Activated naive CD4-positive, alpha-beta T cell treated with anti-CD3 and anti-CD28 coated beads, Interleukin-2, amount 10 ng/mL, durations not matched to agents 7 days and 5 days (primary cell): ENCODE results near the gene NOB1.

Source experiments
- CTCF ChIA-PET: fragments of 350-600 bp; sonication (Branson Sonifier 250); formaldehyde crosslinking; loops from one replicate; lab custom pipeline; 2021; ENCODE audit warnings: antibody characterized with exemption; lab: Charles Lee
- DNase-seq: peaks from one replicate; pipeline ENCODE4 v3.0.0-alpha.2; 2020
- H3K27ac Mint-ChIP-seq: one replicate; pipeline ENCODE4 v1.8.0; 2021; ENCODE audit warnings: mild to moderate bottlenecking, moderate library complexity, mixed read lengths
- H3K27me3 Mint-ChIP-seq: one replicate; pipeline ENCODE4 v1.8.0; 2021; ENCODE audit warnings: mild to moderate bottlenecking, mixed read lengths
- H3K36me3 Mint-ChIP-seq: one replicate; pipeline ENCODE4 v1.8.0; 2021; ENCODE audit warnings: mixed read lengths
- H3K4me1 Mint-ChIP-seq: one replicate; pipeline ENCODE4 v1.8.0; 2021; ENCODE audit warnings: mixed read lengths
- H3K4me3 Mint-ChIP-seq: one replicate; pipeline ENCODE4 v1.8.0; 2021; ENCODE audit warnings: mild to moderate bottlenecking, moderate library complexity, mixed read lengths
- H3K9me3 Mint-ChIP-seq: one replicate; pipeline ENCODE4 v1.8.0; 2021; ENCODE audit warnings: mixed read lengths

NOB1 gene

DNA sequence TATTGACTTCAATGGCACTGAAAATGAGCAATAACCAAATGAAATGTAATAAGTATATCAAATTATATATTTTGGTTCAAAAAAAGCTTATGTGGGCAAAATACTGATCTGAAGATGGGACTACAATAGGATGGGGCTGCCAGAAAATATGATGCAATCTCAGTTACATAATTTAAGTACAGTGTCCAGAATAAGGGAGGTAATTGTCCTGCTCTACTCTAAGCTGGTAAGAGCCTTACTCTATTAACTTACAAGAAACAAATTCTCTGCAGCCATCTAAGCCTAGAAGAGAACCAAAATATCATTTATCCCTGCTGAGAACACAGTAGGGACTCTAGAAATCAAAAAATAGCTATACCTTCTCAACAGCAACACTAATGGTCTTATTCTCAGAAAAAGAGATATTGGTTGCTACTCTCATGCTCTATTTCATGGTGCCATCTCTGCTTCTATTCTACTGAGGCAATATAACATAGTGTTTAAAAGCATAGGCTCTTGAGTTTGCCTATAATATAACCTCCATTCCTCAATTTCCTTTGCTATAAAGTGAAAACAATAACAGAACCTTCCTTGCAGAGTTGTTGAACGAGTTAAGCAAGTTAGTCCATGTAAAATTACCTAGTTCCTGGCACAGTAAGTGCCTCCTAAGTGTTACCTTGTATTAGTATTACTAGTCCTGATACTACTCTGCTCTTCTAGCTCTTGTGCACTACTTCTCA lies 48.3 kb downstream of the NOB1 start:
- H3K4me3 Mint-ChIP-seq, result no peak overlapping the region
- H3K27ac Mint-ChIP-seq, result no peak overlapping the region
- H3K9me3 Mint-ChIP-seq, result no peaks in the 10 kb centered on the region
- DNase-seq, result no peak
- no peaks in the 10 kb centered on the region for H3K27me3 Mint-ChIP-seq
- H3K36me3 Mint-ChIP-seq, result peaks cover 14% of the 10 kb centered on the region
- H3K4me1 Mint-ChIP-seq, result peaks cover 4% of the 10 kb centered on the region
- CTCF ChIA-PET, result interaction anchor here (6.1 kb wide), 1 partner anchor 48 kb away, joined by 48 read pairs; the partner anchor contains the start of gene NOB1

DNA sequence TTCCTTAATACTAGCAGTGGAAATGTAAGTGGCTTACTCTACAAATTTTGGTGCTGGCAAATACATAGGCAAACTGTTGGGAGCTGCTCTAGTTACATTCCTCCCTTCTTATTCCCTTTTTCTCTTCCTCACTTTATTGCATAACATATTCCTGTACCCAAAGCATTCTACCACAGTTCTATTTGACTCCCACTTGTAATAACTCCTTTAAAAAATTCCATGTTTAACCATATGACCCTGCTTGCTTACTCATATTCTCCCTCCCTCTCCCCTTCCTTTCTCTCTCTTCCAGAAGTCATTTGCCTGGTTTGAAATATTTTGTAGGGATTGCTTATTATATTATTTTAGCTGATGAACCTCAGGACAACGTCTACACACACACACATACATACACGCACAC lies 51.1 kb downstream of the NOB1 start:
- no peak for DNase-seq
- H3K9me3 Mint-ChIP-seq, result no peaks in the 10 kb centered on the region

DNA sequence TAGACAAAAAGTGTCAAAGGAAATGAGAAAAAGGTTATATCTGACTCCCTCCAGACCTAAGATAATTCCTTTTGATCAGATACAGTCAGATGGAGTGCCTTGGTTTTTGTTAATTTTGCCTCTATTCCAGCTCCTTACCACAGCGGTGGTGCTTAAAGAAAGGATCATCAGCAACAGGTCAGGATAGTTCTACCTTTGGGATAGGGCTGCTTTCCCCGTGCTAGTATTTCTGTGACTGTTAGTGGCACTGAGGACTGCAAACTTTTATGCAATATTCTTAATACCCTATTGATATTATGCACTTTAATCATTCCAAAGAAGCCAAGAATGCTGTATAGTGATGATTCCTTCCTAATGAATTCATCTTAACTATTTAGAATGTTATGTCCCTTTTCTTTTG lies 52.9 kb downstream of the NOB1 start:
- CTCF ChIA-PET, result no interaction called here
- DNase-seq, result no peak
- Mint-ChIP-seq H3K9me3 (no peaks in the 10 kb centered on the region), H3K4me1 (no peaks in the 10 kb centered on the region), H3K4me3 (no peak overlapping the region), H3K27me3 (no peaks in the 10 kb centered on the region), H3K27ac (no peak overlapping the region), H3K36me3 (peaks cover 13% of the 10 kb centered on the region)

More for the DNA sequence above, 51.1 kb downstream of the NOB1 start:
- H3K4me1 Mint-ChIP-seq, result no peaks in the 10 kb centered on the region
- no peak overlapping the region for H3K27ac Mint-ChIP-seq
- CTCF ChIA-PET, result interaction anchor here (0.8 kb wide), 1 partner anchor 227 kb away, joined by 3 read pairs; no protein-coding TSS in a partner anchor
- no peaks in the 10 kb centered on the region for H3K27me3 Mint-ChIP-seq
- no peak overlapping the region for H3K4me3 Mint-ChIP-seq
- peaks cover 13% of the 10 kb centered on the region for H3K36me3 Mint-ChIP-seq

DNA sequence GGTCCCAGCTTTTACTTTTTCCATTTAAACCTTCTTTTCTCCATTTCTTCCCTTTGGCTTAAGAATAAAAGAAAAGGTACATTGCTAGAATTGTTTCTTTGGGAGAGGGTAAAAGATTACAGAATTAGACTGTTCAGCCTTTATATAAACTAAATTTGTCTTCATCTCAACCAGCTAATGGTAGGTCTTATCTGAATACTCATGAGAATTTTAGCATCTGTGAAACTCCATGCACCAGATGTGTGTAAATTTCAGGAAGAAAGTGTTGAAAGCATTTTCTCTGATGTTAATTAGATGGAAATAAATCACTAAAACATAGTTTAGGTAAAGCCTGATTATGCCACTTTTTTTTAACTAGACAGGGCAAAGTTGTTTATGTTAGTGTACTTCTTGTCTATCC lies 53.3 kb downstream of the NOB1 start:
- no peak overlapping the region for H3K4me3 Mint-ChIP-seq
- H3K4me1 Mint-ChIP-seq, result no peaks in the 10 kb centered on the region
- no peaks in the 10 kb centered on the region for H3K27me3 Mint-ChIP-seq
- DNase-seq, result no peak
- peaks cover 13% of the 10 kb centered on the region for H3K36me3 Mint-ChIP-seq
- H3K9me3 Mint-ChIP-seq, result no peaks in the 10 kb centered on the region
- H3K27ac Mint-ChIP-seq, result no peak overlapping the region
- CTCF ChIA-PET, result no interaction called here

DNA sequence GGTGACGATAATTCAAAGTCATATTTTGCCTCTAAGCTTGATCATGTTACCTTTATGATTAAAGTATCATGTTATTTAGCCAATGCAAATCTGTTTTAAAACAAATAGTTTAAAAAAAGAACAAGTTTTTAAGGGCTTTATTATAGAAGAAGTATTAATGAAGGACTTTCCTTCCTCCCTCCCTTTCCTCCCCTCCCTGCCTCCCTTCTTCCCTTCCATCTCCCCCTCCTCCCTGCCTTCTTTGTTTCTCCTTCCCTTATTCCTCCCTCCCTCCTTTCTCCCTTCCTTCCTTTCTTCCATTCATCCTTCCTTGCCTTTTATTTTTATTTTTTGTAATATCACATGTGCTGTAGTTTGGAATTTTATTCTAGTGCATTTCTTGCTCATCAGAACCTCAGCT lies 54.8 kb downstream of the NOB1 start:
- H3K36me3 Mint-ChIP-seq, result peaks cover 21% of the 10 kb centered on the region
- H3K27me3 Mint-ChIP-seq, result no peaks in the 10 kb centered on the region
- H3K4me1 Mint-ChIP-seq, result no peaks in the 10 kb centered on the region
- CTCF ChIA-PET, result interaction anchor here (1.0 to 1.2 kb wide), 3 partner anchors 9 to 304 kb away, joined by 3 to 4 read pairs (median 3); no protein-coding TSS in a partner anchor
- no peak for DNase-seq
- H3K4me3 Mint-ChIP-seq, result no peak overlapping the region
- H3K27ac Mint-ChIP-seq, result no peak overlapping the region
- no peaks in the 10 kb centered on the region for H3K9me3 Mint-ChIP-seq

DNA sequence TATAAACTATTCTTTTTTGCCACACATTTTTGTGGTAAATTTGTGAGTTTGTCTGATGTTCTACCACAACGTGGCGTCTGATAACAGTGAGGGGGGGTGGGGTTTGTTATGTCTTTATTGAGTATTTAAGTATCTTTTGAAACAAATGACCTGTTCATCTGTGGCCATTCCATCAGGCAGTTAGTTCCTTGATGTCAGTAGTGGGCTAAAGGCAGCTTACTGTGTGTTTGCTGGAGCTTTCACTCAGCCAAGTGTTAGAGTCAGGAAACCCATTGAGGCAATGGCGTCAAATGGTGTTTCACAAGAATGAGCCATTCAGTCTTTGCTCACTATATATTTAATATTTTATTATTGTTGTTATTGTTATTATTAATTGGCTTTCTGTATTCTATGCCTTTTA lies 56.3 kb downstream of the NOB1 start:
- Mint-ChIP-seq H3K9me3 (no peaks in the 10 kb centered on the region), H3K36me3 (peaks cover 26% of the 10 kb centered on the region), H3K4me1 (no peaks in the 10 kb centered on the region), H3K27me3 (no peaks in the 10 kb centered on the region), H3K27ac (no peak overlapping the region), H3K4me3 (no peak overlapping the region)
- no peak for DNase-seq
- CTCF ChIA-PET, result interaction anchor here (0.7 kb wide), 1 partner anchor 56 kb away, joined by 3 read pairs; the partner anchor contains the start of gene NOB1

DNA sequence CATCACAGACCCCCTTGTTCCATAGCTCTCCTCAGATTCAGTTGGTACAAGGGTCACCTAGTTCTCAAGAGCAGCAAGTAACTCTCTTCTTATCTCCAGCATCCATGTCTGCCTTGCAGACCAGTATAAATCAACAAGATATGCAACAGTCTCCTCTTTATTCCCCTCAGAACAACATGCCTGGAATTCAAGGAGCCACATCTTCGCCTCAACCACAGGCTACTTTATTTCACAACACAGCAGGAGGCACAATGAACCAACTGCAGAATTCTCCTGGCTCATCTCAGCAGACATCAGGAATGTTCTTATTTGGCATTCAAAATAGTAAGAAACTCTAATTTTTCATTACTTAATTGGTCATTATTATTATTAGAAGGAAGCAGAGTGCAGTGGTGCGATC lies 60.8 kb downstream of the NOB1 start:
- CTCF ChIA-PET, result interaction anchor here (0.6 kb wide), 1 partner anchor 183 kb away, joined by 3 read pairs; no protein-coding TSS in a partner anchor
- Mint-ChIP-seq H3K4me1 (no peaks in the 10 kb centered on the region), H3K27ac (no peak overlapping the region), H3K9me3 (no peaks in the 10 kb centered on the region), H3K27me3 (no peaks in the 10 kb centered on the region), H3K36me3 (peaks cover 41% of the 10 kb centered on the region), H3K4me3 (no peak overlapping the region)
- DNase-seq, result no peak

DNA sequence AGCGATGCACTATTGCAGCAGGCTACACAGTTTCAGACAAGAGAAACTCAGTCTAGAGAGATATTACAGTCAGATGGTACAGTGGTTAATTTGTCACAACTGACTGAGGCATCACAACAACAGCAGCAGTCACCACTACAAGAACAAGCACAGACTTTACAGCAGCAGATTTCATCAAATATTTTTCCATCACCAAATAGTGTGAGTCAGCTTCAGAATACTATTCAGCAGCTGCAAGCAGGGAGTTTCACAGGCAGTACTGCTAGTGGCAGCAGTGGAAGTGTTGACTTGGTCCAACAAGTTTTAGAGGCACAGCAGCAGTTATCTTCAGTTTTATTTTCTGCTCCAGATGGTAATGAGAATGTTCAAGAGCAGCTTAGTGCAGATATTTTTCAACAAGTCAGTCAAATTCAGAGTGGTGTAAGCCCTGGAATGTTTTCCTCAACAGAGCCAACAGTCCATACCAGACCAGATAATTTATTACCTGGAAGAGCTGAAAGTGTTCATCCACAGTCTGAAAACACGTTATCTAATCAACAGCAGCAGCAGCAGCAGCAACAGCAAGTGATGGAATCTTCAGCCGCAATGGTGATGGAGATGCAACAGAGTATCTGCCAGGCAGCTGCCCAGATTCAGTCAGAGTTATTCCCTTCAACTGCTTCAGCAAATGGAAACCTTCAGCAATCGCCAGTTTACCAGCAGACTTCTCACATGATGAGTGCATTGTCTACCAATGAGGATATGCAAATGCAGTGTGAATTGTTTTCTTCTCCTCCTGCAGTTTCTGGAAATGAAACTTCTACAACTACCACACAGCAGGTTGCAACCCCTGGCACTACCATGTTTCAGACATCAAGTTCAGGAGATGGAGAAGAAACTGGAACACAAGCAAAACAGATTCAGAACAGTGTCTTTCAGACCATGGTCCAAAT lies 62.5 kb downstream of the NOB1 start:
- Mint-ChIP-seq H3K27ac (no peak overlapping the region), H3K27me3 (no peaks in the 10 kb centered on the region), H3K36me3 (peaks cover 37% of the 10 kb centered on the region), H3K4me3 (no peak overlapping the region), H3K9me3 (no peaks in the 10 kb centered on the region), H3K4me1 (no peaks in the 10 kb centered on the region)
- no peak for DNase-seq
- CTCF ChIA-PET, result no interaction called here
